BLaER1 treated with 17β-estradiol and CSF1 and Interleukin-3, amounts not matched to agents 10 nM and 100 nM (cell line): ENCODE results near the gene TIMELESS.

Experiments
- H3K27ac ChIP-seq, 11 experiments: shearing (Covaris generic); formaldehyde crosslinking; 2 replicates each; pipeline ENCODE4 v1.8.1; 2022
- H3K27me3 ChIP-seq, 11 experiments: shearing (Covaris generic); formaldehyde crosslinking; 2 replicates each; pipeline ENCODE4 v1.8.1; 2022
- H3K36me3 ChIP-seq, 11 experiments: shearing (Covaris generic); formaldehyde crosslinking; 2 replicates each; pipeline ENCODE4 v1.8.1; 2022
- H3K4me1 ChIP-seq, 10 experiments: shearing (Covaris generic); formaldehyde crosslinking; 2 replicates each; pipeline ENCODE4 v1.8.1; 2022
- H3K4me2 ChIP-seq, 11 experiments: shearing (Covaris generic); formaldehyde crosslinking; 2 replicates each; pipeline ENCODE4 v1.8.1; 2022
- H3K4me3 ChIP-seq, 10 experiments: shearing (Covaris generic); formaldehyde crosslinking; 2 replicates each; pipeline ENCODE4 v1.8.1; 2022
- H3K9ac ChIP-seq, 11 experiments: shearing (Covaris generic); formaldehyde crosslinking; 2 replicates each; pipeline ENCODE4 v1.8.1; 2022
- H3K9me3 ChIP-seq, 11 experiments: shearing (Covaris generic); formaldehyde crosslinking; replicated peaks in 1 of 11; 2 replicates each; pipeline ENCODE4 v1.8.1; 2022
- H4K20me1 ChIP-seq, 11 experiments: shearing (Covaris generic); formaldehyde crosslinking; 2 replicates each; pipeline ENCODE4 v1.8.1; 2022
- Cebpa-rat ChIP-seq, 11 experiments: shearing (Covaris generic); IDR thresholded peaks; 2 replicates each; pipeline ENCODE4 v1.8.1; 2022

The TIMELESS gene

DNA sequence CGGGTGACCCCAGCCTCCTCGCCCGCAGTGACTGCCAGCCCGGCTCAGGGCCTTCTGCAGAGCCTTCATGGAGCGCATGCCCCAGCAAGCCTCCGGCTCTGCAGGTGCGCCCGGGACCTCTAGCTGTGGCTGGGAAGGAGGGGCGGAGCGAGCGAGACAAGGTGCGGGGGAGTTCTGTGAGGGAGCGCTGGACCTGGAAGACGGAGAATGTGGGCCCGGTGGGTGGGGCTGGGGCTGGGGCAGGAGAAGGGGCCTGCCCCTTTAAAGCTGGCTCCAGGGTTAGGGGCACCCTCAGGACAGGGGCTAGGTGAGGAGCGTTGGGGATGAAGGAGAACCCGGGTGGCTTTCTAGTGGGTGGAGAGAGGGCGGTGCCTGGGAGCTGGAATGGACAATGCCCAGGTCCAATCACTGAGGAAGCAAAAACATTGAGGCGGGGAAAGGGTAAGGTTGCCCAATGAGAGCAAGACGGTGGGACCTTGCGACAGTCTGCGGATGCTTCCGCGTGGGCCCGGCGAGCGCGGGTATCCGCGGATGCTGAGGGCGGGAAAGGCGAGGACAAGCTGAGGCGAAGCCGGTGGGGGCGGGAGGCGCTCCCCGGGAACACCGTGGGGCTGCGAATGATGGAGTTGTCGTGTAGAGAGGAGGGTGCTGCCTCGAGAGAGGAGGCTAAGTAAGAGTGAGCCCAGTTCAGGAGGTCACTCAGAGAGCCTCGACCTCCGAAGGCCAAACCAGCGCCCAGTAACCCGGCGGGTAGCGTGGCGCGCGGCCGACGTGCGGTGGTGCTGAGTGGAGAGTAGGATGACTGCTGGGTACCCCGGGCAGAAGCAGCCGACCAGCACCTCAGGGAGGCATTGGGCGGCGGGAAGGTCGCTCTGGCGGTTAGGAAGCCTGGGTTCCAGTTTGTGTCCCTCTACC lies 39.1 kb upstream of the TIMELESS start, which contains the start of gene GLS2:
TSS of gene GLS2 (minus strand) at position 121 of the 915 bp plus-strand sequence. CDS start at position 78, 43 bp downstream.
- Histone ChIP-seq H3K27me3 (peaks cover 36 to 46% (median 43%) of the 10 kb centered on the region in 11 experiments), H3K9me3 (peaks cover 0 to 19% (median 3%) of the 10 kb centered on the region in 11 experiments; a peak in 17 of 22 replicates), H3K36me3 (peaks cover 0 to 8% (median 0%) of the 10 kb centered on the region in 11 experiments; a peak in 1 of 22 replicates), H3K4me1 (peaks cover 0 to 22% (median 12%) of the 10 kb centered on the region in 10 experiments; a peak in 17 of 20 replicates), H3K9ac (peak within 1 kb of the TSS in 3 of 11 experiments; percentile 5 to 39 (median 24); a peak in 2 of 22 replicates), H3K27ac (no peak within 1 kb of the TSS), H4K20me1 (peaks cover 0 to 56% (median 11%) of the 10 kb centered on the region in 11 experiments; a peak in 7 of 22 replicates), H3K4me2 (peak within 1 kb of the TSS; percentile 22 to 72 (median 57)), H3K4me3 (peak within 1 kb of the TSS in 7 of 10 experiments; percentile 18 to 55 (median 39); a peak in 9 of 20 replicates)
- no peak for TF ChIP-seq Cebpa-rat (IDR thresholded peaks at IDR 0.05)

DNA sequence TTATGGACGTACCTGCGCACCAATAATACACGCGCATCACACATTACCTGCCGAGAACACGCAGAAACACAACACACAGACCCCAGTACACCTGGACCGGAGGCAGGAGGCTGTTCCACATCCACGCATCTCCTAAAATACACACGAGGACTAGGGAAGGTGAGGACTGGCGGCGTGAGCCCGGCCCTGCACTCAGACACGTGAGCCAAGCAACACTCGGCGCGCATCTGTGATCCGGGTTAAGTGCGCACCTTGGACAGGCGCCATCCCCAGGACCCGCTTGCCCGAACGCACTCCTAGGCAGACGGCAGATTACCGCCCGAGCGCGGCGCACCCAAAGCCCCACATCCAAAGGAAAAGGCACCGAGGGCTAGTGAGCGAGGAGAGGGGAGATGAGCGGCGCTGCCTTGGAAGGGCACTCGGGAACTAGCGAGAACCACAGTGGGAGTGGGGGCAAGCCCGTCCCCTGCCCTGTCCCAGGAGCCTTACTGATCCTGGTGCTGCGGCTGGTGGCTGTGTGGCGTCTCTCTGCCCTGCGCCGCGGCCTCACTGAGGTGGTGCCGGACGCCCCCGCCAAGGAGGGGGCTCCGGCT lies 38.3 kb upstream of the TIMELESS start:
- no peak for TF ChIP-seq Cebpa-rat (IDR thresholded peaks at IDR 0.05)
- Histone ChIP-seq H3K36me3 (peaks cover 0 to 8% (median 0%) of the 10 kb centered on the region in 11 experiments; a peak in 1 of 22 replicates), H3K4me3 (peak overlapping the region in 7 of 10 experiments; percentile 18 to 55 (median 39); a peak in 9 of 20 replicates), H3K9me3 (peaks cover 0 to 16% (median 0%) of the 10 kb centered on the region in 11 experiments; a peak in 2 of 22 replicates), H3K27ac (no peak overlapping the region), H4K20me1 (peaks cover 0 to 56% (median 11%) of the 10 kb centered on the region in 11 experiments; a peak in 7 of 22 replicates), H3K27me3 (peaks cover 36 to 46% (median 43%) of the 10 kb centered on the region in 11 experiments), H3K4me1 (peaks cover 0 to 22% (median 12%) of the 10 kb centered on the region in 10 experiments; a peak in 17 of 20 replicates), H3K4me2 (peak overlapping the region; percentile 22 to 72 (median 57)), H3K9ac (peak overlapping the region in 3 of 11 experiments; percentile 5 to 39 (median 24); a peak in 2 of 22 replicates)

DNA sequence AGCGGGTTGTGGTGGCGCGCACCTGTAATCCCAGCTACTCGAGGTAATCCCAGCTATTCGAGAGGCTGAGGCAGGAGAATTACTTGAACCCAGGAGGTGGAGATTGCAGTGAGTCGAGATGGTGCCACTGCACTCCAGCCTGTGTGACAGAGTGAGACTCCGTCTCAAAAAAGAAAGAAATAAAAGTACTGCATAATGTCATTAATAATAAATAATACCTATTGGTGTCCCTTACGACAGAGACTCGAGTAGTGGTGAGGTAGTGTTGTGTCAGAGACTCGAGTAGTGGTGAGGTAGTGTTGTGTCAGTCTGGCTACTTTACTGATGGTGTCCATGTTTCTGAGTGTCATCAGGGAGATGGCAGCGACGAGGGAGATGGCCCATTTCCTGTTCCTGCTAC lies 37.5 kb upstream of the TIMELESS start:
- peak overlapping the region in 4 of 11 experiments; percentile 22 to 63 (median 60); a peak in 3 of 22 replicates for H3K4me2 ChIP-seq
- H3K9ac ChIP-seq: no peak overlapping the region
- H3K4me3 ChIP-seq: no peak overlapping the region

DNA sequence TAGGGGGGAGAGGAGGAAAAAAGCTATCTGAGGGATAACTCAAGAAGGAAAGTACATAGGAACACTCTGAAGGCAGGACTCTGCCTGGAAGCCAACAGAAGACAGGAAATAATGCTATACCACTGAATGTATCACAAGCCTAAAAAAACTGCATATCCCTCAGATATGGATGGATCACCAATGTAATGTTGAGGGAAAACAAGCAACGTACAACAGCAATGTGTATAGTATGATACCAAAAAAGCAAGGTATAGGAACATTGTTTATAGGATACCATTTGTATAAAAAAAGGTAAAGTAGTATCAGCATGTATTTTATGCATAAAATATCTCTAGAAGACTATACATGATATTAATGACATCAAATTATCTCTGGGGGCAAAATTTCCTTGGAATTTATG lies 35.3 kb upstream of the TIMELESS start:
- no peak overlapping the region for H3K9ac ChIP-seq
- no peak overlapping the region for H3K4me3 ChIP-seq
- H3K4me1 ChIP-seq: peaks cover 0 to 32% (median 19%) of the 10 kb centered on the region in 10 experiments; a peak in 17 of 20 replicates
- peaks cover 36 to 41% (median 38%) of the 10 kb centered on the region in 11 experiments for H3K27me3 ChIP-seq
- no peak overlapping the region for H3K4me2 ChIP-seq
- no peak overlapping the region for H3K27ac ChIP-seq
- TF ChIP-seq Cebpa-rat (IDR thresholded peaks at IDR 0.05): no peak
- peaks cover 0 to 16% (median 0%) of the 10 kb centered on the region in 11 experiments; a peak in 1 of 22 replicates for H3K9me3 ChIP-seq
- H3K36me3 ChIP-seq: peaks cover 0 to 8% (median 0%) of the 10 kb centered on the region in 11 experiments; a peak in 2 of 22 replicates
- H4K20me1 ChIP-seq: peaks cover 0 to 53% (median 14%) of the 10 kb centered on the region in 11 experiments; a peak in 9 of 22 replicates

More for the DNA sequence above, 37.5 kb upstream of the TIMELESS start:
- no peak for TF ChIP-seq Cebpa-rat (IDR thresholded peaks at IDR 0.05)
- peaks cover 0 to 8% (median 0%) of the 10 kb centered on the region in 11 experiments; a peak in 1 of 22 replicates for H3K36me3 ChIP-seq
- H3K27me3 ChIP-seq: peaks cover 36 to 46% (median 43%) of the 10 kb centered on the region in 11 experiments
- peaks cover 0 to 22% (median 12%) of the 10 kb centered on the region in 10 experiments; a peak in 17 of 20 replicates for H3K4me1 ChIP-seq
- H4K20me1 ChIP-seq: peaks cover 0 to 56% (median 11%) of the 10 kb centered on the region in 11 experiments; a peak in 7 of 22 replicates
- H3K27ac ChIP-seq: no peak overlapping the region
- peaks cover 0 to 16% (median 0%) of the 10 kb centered on the region in 11 experiments; a peak in 1 of 22 replicates for H3K9me3 ChIP-seq

DNA sequence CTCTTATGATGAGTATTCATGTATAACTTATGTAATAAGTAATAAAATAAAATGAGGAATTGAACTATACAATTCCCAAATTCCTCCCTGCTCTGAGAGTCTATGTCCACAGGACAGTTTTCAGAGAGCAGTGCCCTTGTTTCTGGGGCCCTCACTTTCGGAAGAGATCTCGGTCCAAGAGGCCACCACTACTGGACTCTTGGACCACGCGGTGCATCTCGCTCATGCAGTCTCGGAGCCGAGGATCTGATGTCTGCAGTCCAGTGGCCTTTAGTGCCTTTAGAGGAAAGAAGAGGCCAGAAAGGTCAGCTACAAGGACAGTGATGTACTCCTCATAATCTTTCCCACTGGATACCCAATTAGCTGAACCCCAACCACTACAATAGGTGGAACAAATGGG lies 30.4 kb upstream of the TIMELESS start:
- no peak overlapping the region for H3K9ac ChIP-seq
- H3K27ac ChIP-seq: no peak overlapping the region
- no peak overlapping the region for H3K4me3 ChIP-seq
- H3K36me3 ChIP-seq: peaks cover 0 to 12% (median 6%) of the 10 kb centered on the region in 11 experiments; a peak in 9 of 22 replicates
- H3K4me1 ChIP-seq: peaks cover 0 to 13% (median 8%) of the 10 kb centered on the region in 10 experiments; a peak in 12 of 20 replicates
- peak overlapping the region in 5 of 11 experiments; percentile 3 to 29 (median 27); a peak in 5 of 22 replicates for H3K4me2 ChIP-seq
- peaks cover 0 to 44% (median 6%) of the 10 kb centered on the region in 11 experiments; a peak in 7 of 22 replicates for H4K20me1 ChIP-seq
- no peaks in the 10 kb centered on the region for H3K27me3 ChIP-seq
- no peaks in the 10 kb centered on the region for H3K9me3 ChIP-seq
- no peak for TF ChIP-seq Cebpa-rat (IDR thresholded peaks at IDR 0.05)

DNA sequence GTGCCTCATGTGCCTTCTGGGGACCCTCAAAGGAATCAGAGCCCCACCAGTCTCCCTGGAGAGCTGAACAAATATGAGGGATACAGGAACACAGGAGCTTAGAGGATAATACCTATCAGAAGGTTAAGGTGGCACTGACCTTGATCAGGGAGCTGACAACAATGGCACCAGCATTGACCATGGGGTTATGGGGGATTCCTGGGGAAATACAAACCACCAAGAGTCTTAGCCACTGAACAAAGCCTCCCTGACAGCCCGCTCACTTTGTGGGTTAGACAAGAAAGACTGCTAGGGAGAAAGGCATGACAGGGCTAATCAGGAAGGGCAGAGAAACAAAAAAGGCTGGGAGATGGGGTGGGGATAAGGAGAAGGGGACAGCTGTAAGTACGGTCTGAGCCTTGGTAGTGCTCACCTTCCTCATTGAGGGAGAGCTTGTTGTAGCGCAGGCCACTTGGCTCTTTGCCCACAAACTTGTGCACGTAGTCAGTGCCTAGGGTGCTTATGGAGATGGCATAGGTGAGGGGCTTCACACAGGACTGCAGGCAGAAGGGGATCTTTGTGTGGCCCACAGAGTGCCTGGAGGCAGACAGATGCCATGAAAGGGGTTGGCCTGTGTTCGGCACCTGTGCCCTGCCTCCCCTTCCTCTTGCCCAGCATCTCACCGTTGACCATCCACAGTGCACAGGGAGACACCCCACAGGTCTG lies 28.4 kb upstream of the TIMELESS start:
- peaks cover 7 to 32% (median 18%) of the 10 kb centered on the region in 11 experiments; a peak in 17 of 22 replicates for H3K36me3 ChIP-seq
- no peak overlapping the region for H3K27ac ChIP-seq
- no peaks in the 10 kb centered on the region for H3K27me3 ChIP-seq
- no peak overlapping the region for H3K9ac ChIP-seq
- H4K20me1 ChIP-seq: peaks cover 0 to 47% (median 6%) of the 10 kb centered on the region in 11 experiments; a peak in 7 of 22 replicates
- no peaks in the 10 kb centered on the region for H3K9me3 ChIP-seq
- TF ChIP-seq Cebpa-rat (IDR thresholded peaks at IDR 0.05): no peak
- no peak overlapping the region for H3K4me2 ChIP-seq
- H3K4me1 ChIP-seq: peaks cover 0 to 13% (median 8%) of the 10 kb centered on the region in 10 experiments; a peak in 12 of 20 replicates
- H3K4me3 ChIP-seq: no peak overlapping the region

DNA sequence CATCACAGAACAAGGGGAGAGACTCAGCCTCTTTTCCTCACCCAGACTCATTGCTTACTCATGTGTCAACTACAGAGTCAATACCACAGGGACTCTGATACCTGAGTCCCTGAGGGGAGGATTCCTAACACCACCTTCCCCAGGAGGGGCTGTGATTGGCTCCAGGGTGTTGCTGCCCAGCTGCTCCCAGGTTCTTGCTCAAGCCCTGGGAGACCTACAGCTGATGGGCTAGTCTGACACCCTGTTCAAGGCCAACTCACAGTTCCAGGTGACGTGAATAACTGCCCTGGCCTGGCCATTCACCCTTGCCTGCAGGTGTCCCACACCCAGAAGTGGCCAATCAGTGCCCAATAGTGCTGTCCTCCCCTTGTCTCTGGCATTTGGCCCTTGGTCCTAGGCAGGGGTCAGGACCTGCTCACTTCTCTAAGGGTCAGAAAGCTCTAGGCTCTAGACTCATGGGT lies 27.8 kb upstream of the TIMELESS start:
- H3K36me3 ChIP-seq: peaks cover 7 to 39% (median 23%) of the 10 kb centered on the region in 11 experiments; a peak in 19 of 22 replicates
- no peak overlapping the region for H3K4me3 ChIP-seq
- H4K20me1 ChIP-seq: peaks cover 0 to 47% (median 6%) of the 10 kb centered on the region in 11 experiments; a peak in 7 of 22 replicates
- H3K27ac ChIP-seq: no peak overlapping the region
- no peaks in the 10 kb centered on the region for H3K9me3 ChIP-seq
- no peak overlapping the region for H3K9ac ChIP-seq
- H3K27me3 ChIP-seq: no peaks in the 10 kb centered on the region
- no peak for TF ChIP-seq Cebpa-rat (IDR thresholded peaks at IDR 0.05)
- no peak overlapping the region for H3K4me2 ChIP-seq
- peaks cover 0 to 13% (median 8%) of the 10 kb centered on the region in 10 experiments; a peak in 12 of 20 replicates for H3K4me1 ChIP-seq
